ENCODE measurements around the gene MUC5B.

MUC5B gene

DNA sequence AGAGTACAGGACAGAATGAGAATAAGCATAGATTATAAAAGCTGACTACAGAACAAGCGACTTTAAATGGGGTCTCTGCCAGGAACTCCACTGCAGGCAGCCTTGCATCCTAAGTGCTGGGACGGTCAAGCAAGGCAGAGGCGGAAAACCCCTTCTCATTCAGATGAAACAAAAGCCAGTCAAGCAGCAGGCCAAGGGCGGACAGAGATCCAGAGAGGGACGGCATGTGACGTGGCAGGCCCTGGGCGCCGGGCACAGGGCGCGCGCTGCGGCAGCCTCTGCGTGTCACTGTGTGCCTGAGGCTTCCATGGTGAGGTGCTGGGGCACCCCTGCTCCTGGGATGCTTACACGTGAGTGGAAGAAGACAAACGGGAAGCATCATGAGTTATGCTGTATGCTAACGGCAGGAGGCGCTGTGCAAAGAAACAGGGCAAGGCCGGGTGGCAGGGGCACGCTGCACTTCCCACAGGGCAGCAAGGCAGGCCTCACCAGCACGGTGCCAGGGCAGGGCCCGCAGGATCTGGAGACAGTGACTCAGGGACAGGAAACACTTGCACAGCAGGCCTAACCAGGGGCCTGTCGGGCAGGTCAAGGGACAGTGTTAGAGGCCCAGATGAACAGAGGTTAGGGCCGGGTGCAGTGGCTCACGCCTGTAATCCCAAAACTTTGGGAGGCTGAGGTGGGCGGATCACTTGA, 80.4 kb downstream of the MUC5B start:
- DNase-seq: no peak

DNA sequence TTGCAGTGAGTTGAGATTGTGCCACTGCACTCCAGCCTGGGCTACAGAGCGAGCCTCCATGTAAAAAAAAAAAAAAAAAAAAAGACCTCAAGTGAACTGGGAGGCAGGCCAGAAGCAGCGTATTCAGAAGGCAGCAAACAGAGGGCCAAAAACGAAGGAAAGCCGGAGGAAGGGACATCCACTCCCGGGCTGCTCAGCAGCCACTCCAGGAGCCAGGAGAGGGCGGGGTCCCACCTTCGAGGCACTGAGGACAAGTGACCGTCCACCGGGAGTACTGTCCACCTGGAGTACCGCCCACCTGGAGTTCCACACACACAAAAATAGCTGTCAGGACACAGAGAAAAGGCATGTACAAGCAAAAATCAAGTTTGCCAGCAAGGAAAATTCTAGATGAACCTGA, 81.1 kb downstream of the MUC5B start:
- no peak for DNase-seq

DNA sequence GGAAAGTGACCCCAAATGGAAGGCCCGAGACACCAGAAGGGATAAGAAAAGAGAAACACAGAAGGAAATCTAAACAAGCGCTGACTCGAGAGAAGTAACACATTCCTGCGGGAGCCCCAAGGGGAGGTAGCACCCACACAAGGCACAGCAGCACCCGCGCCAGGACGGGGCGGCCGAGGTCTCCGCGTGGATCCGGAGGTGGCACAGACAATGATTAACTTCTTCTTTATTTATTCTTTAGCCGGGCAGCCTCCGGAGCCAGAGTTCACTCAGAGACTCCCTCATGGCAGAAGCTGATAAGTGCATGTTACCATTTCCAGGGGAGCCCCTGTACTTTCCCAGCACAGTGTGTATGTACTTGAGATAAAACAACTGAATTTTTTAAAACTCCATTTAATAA, 81.5 kb downstream of the MUC5B start:
- DNase-seq: no peak

DNA sequence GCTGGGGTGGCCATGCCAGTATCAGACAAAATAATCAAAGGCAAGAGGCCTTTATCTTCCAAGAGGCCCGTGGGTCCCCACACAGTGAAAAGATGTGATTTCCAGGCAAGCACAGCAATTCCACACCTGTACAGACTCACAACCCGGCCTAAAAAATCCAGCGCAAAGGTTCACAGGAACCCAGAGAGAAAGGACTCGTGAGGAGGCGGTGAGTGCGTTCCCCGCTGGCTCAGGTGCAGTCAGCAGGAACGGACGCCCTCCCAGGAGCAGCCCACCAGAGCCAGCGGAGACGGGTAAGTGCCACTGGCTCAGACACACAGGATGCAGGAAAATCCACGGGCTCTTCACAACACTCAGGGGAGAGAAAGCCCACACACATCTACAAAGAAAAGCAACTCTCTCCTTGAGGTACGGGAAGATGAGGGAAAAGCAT, 82.2 kb downstream of the MUC5B start:
- no peak for DNase-seq

DNA sequence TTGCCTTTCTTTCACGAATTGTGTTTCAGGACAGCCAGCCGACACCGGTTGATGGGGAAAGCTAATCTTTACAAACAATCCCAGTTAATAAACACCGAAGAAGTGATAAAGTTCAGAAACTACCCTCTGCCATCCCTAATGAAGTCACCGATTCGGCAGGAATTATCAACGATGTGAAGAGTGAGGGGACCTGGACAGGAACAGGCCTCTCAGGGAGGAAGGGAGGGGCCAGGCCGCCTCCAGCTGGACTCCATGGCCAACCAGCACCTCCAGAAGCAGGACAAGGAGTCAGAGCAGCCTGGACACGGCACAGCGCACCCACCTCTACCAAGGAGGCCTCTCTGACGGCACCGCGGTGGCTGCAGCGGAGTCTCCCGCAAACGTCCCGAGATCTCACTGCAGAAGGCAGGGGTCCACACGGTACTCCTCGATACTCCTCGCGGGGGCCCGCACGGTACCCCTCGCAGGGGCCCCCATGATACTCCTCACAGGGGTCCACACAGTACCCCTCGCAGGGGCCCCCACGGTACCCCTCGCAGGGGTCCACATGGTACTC, 82.7 kb downstream of the MUC5B start:
- DNase-seq: no peak

DNA sequence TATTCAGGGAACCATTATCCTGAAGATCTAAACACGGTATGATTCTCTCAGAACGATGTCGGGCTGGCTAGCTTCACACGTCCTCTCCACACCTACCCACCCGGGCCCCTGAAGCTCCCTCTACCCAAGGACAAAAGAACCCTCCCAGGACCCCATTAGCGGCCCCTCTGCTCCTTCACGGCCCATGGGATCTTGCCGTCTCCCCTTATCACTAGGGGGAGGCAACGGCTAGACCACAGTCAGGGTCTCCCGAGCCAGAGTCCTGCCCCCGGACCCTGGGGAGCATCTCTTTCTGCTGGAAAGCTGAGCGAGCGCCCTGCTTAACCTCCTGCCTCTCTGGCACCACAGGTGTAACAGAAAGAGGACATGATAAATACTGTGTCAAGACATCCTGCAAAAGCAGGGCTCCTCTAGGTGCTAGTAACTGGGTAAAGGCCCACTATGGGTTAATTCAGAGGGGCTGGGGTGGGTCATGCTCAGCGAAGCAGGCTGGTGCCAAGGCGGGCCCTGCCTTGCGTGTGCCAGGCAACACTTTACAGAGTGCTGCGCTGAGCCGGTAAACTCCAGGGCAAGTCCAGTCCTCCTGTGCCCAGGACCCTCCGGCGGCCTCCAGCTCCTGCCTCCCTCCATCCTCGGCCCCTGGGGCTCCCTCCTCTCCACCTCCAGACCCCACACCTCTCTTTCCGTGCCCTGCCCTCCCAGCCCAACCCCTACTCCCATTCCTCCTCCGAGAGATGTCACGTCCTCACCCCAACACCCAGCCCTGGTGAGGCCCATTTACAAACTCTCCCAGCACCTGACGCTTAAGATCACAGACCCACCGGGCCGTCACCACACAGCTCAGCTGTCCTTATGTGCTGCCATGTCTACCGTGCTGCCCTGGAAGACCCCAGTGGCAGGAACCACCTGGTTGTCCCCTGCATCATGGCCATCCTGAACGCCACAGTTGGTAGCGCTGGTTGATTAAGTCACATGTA, 83.6 kb downstream of the MUC5B start:
- DNase-seq: no peak

DNA sequence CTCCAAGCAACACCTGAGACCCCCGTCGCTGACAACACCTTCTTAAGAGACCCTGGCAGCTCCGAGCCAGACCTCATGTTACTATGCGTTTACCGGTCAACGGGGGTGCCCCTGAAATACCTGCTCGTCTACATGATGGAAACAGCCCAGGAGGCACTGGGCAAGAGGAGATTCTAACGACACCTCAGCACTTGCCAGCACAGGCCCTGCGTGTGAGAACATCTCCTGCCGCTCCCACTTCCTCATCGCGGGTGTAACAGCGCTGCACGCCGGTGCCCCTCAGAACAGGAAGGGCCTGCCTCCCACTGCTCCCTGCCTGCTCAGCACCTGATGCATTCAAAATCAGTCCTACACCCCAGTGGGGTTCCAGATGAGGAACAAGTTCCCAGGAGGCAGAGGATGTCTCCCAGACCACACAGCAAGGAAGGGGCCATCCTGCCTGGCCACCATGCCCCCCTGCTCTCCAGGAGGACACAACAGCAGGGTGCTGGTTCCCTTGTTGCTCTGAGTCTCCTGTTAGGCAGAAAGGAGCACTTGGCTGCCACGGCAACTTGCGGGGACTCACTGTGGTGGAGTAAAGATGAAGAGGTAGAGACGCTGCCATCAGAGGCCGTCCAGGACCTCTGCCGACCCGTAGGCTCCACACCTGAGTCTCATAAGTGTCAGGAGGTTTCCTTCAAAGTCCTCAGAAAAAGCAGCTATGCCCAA, 84.5 kb downstream of the MUC5B start:
- no peak for DNase-seq

DNA sequence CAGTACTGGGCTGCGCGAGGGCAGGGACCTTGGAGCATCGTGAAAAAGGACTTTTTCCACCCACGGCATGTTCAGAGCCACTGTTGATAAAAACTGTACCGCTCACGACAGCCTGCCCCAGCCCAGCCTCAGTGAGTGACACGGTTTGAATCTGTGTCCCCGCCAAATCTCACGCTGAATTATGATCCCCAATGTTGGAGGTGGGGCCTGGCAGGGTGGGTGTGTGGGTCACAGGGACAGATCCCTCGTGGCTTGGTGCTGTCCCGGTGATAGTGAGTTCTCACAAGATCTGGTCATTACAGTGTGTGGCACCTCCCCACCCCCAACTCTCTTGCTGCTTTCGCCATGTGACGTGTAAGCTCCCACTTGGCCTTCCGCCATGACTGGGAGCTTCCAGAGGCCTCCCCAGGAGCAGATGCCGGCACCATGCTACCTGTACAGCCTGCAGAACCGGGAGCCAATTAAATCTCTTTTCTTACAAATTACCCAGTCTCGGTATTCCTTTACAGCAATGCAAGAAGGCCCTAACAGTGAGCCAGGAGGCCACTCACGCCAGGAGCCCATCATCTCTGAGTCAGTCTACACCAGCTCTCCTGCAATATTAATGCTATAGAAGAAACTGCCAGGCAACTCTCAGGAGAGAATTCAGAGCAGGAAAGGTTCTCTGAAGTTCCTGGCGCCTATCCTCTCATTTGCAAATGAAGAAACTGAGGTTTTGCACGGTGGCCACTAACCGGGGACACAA, 85.3 kb downstream of the MUC5B start:
- no peak for DNase-seq

DNA sequence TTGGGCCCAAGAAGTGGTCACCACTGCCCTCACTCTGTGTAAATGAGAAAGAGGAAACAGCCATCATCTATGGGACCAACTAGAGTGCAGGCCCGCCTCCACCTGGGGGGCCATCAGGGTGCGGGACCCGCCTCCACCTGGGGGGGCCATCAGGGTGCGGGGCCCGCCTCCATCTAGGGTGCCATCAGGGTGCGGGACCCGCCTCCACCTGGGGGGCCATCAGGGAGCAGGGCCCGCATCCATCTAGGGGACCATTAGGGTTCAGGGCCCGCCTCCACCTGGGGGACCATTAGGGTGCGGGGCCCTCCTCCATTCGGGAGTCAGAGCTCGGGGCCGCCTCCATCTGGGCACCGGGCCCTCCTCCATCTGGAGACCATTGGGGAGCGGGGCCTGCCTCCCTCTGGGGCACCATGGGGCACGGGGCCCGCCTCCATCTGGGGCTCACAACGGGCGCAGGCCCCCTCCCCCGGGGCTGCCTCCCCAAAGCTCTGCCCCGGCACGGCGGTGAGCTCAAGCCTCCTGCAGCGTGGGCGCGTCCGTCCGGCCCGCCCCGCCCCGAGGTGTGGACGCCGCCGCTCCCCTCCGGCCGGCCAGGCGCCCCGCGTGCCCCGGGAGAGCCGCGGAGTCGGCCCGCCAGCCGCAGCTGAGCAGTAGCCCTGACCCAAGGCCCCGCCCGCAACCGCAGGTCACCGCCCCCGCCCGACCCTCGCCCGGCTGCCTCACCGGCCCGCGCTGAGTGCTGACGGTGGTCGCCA, 86.1 kb downstream of the MUC5B start:
- DNase-seq: no peak

DNA sequence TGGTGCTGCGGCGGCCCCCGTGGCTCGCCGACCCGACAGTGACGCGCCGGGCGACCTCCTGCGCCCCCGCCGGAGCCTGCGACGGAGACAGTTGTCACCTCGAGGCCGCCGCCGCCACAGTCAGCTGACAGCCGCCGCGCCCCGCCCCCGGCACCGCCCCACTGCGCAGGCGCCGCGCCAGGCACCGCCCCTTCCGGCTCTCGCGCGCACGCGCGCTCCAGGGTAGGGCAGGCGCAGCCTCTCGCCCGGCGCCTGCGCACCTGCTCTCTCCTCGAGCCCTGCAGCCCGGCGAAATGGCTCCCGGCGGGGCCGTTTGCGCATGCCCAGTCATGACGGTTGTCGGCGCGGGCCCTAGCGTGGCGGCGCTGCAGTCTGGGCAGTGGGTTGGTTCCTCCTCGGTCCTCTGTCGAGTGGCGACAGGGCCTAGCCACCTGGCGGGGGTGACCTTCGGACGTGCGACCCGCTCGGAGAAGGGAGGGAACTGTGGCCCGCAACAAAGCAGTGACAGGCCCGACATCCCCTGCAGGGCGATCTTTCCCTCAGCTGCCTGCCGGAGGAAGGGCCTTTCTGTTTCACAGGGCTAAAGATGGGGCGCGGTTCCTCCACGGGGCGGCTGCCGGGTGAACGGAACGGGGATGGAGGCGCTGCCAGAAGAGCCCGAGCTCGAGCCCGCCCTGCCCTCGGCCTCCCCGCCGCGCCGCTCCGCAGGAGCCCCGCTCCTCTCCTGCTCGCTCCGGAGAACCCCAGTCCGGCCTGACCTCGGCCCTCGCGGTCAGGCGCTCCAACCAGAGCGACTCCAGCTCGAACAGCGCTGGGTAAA, 86.8 kb downstream of the MUC5B start, which contains the start of gene TOLLIP:
TOLLIP (minus strand) TSS at position 135 of the 820 bp plus-strand sequence; CDS start at position 1, 134 bp downstream.
- DNase-seq: peak; percentile 77 to 86

DNA sequence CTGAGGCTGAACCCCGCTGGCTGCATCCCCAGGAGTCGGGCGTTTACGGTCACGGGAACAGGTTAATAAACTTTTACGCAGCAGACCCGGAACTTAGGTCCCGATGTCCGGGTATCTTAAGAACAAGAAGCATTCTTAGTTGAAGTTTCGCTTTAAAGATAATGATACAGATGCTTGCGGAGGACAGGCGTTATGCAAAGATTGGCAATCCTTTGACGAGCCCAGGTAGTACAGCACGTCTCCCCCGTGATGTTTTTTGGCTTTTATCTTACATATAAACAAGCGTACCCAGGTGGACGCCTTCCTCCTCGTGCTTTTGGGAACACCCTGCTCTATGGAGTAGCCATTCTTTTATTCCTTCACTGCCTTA, 87.4 kb downstream of the MUC5B start:
- no peak for DNase-seq

DNA sequence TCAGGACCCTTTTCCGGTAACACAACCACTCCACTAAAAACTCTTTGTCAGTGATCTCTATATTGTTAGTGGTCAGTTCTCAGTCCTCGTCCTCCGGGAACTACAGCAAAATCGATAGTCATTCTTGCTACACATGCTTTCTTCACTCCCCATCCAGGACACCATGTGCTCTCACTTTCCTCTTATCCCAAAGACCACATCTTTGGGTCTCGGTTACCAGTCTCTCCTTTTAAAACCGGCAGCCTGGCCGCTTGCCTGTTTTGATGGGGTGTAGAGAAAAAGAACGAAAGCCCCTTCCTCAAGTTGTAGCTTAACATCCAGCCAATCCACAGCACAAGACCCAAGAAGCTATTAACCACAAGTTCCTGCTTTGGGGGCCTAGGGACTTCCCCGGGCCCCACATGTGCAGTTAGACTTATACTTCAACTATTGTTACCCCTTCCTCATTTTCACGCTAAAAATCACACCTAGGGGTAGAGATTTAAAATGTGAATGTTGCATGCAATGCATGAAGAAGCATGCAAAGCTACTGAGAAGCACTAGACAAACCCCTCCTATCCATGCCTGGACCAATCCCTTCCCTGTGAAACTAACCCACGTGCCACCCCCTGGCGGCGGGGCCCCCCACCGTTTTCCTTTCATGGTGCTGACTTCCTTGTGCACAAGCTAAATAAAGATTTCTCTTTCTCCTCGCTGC, 88.1 kb downstream of the MUC5B start:
- no peak for DNase-seq

Data from SW 1271 (cell line).